H1 (cell line): ENCODE measurements around the gene LLGL2. TPM values are rescaled to one million over a fixed set of nuclear protein-coding genes. Genes with fewer than 3 reads are reported as not detected.

Source experiments
- CHD1 ChIP-seq: IDR thresholded peaks from 2 replicates; pipeline ENCODE4 v1.6.1; 2012; ENCODE audit warnings: low read depth, low read length, improper control_type of control experiment
- CTBP2 ChIP-seq: IDR thresholded peaks from 2 replicates; pipeline ENCODE4 v1.7.0; 2011; ENCODE audit warnings: borderline replicate concordance, mild to moderate bottlenecking, moderate library complexity, mixed read lengths, low read length; ENCODE audit not compliant: insufficient read depth, insufficient read length
- RAD21 ChIP-seq, 2 experiments: IDR thresholded peaks in 1 of 2; conservative IDR thresholded peaks in 1 of 2; 2 replicates each; pipeline ENCODE4 v1.6.1; 2011; ENCODE audit warnings: low read depth in 2 of 2, low read length in 2 of 2, improper control_type of control experiment in 1 of 2, inconsistent platforms in 1 of 2, mild to moderate bottlenecking in 1 of 2, moderate library complexity in 1 of 2
- SIN3A ChIP-seq, 2 experiments: IDR thresholded peaks in 1 of 2; conservative IDR thresholded peaks in 1 of 2; 2 replicates each; pipeline ENCODE4 v1.6.1; 2011 to 2012; ENCODE audit warnings: low read length in 2 of 2, improper control_type of control experiment in 1 of 2, low read depth in 1 of 2, mild to moderate bottlenecking in 1 of 2
- SIX5 ChIP-seq: IDR thresholded peaks from 2 replicates; pipeline ENCODE4 v1.6.1; 2011; ENCODE audit warnings: mild to moderate bottlenecking, low read depth, low read length
- SP4 ChIP-seq: IDR thresholded peaks from 2 replicates; pipeline ENCODE4 v1.6.1; 2012; ENCODE audit warnings: low read length, inconsistent platforms
- polyA plus RNA-seq, 7 experiments: library from polyadenylated mRNA; depleted of rRNA in 3 of 7; stranded (reverse) in 5 of 7; unstranded in 2 of 7; fragments of >200 nt in 5 of 7; fragments of 200-250 nt in 2 of 7; gene quantifications; 1 replicate in 5 of 7; 2 replicates in 1 of 7; 4 replicates in 1 of 7; pipeline versions ENCODE4 v1.2.1 to v1.2.3, GENCODE V29; 2011 to 2013; ENCODE audit warnings: missing spikeins in 2 of 7, mixed read lengths in 2 of 7
- total RNA-seq: library from RNA; stranded (reverse); fragmentation: NEBNext Ultra II Directional; extraction: Animal tissue kit (Norgen Biotek cat#: 25700); gene quantifications from 2 replicates; pipeline ENCODE4 v1.2.1, GENCODE V29; 2021
- TF ChIP-seq, protein P1 (sequence below): IDR thresholded peaks from 2 replicates; pipeline ENCODE4 v1.6.1; 2012; ENCODE audit warnings: inconsistent platforms

The LLGL2 gene
- total and polyA plus RNA-seq, 2 of the 8 experiments (the other 6 are each of a cell fraction or from before 2014, with no cell fraction given) = 64.5 to 77.1 TPM

DNA sequence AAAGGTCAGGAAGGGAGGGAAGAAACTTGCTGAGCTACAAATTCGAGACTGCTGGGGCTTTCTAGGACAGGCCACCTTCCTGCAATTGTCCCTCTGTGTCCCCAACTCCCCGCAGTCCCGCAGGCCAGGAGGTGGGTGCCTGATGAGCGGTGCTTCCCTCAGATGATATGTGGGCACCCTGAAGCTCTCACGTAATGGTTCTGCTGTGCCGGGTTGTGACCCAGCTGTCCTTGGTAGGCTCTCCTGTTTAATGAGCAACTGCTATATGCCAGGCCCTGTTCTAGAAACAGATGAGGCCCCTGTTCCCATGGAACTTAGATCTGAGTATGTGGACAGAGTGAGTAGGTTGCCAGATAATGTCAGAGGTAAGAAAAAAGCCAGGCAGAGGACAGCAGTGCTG, 40.1 kb downstream of the LLGL2 start (continued):
- TF ChIP-seq CTBP2 = no peak
- TF ChIP-seq CHD1 = no peak
- no peak for TF ChIP-seq SP4
- TF ChIP-seq, protein P1, sequence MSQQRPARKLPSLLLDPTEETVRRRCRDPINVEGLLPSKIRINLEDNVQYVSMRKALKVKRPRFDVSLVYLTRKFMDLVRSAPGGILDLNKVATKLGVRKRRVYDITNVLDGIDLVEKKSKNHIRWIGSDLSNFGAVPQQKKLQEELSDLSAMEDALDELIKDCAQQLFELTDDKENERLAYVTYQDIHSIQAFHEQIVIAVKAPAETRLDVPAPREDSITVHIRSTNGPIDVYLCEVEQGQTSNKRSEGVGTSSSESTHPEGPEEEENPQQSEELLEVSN = no peak
- TF ChIP-seq SIX5 = no peak
- no peak for TF ChIP-seq RAD21 (IDR thresholded peaks at IDR 0.05 in 1 of 2, conservative IDR thresholded peaks at IDR 0.05 in 1 of 2; ENCODE audit: low read depth in 2 of 2, low read length in 2 of 2)
- no peak for TF ChIP-seq SIN3A (conservative IDR thresholded peaks at IDR 0.05 in 1 of 2, IDR thresholded peaks at IDR 0.05 in 1 of 2; ENCODE audit: low read depth in 1 of 2, low read length in 2 of 2)
